Measurements from ENCODE around the gene TMEM80. TPM values are rescaled to one million over a fixed set of nuclear protein-coding genes. Genes with fewer than 3 reads are reported as not detected.

The TMEM80 gene
- total and polyA plus RNA-seq, 2 of the 8 experiments (the other 6 are each of a cell fraction or from before 2014, with no cell fraction given) = 8.0 to 16.3 TPM

- TF ChIP-seq MAX (IDR thresholded peaks at IDR 0.05) (no peak), TAF7 (optimal IDR thresholded peaks at IDR 0.05; ENCODE audit: borderline replicate concordance, low read depth, low read length) (no peak), RAD21 (IDR thresholded peaks at IDR 0.05 in 1 of 2, conservative IDR thresholded peaks at IDR 0.05 in 1 of 2; ENCODE audit: low read depth in 2 of 2, low read length in 2 of 2) (peak; percentile 87 to 90), CTBP2 (IDR thresholded peaks at IDR 0.05; ENCODE audit: borderline replicate concordance, insufficient read depth, insufficient read length, low read length) (no peak), SP1 (IDR thresholded peaks at IDR 0.05; ENCODE audit: low read depth, low read length) (no peak), POU5F1 (IDR thresholded peaks at IDR 0.05; ENCODE audit: low read depth, low read length) (no peak)
Observed at GRCh38 chr11:662689-663274, 32.8 kb upstream of the TMEM80 start (continued).
